Activated CD8-positive, alpha-beta T cell treated with anti-CD3 and anti-CD28 coated beads for 36 hours (primary cell): ENCODE results near the gene CLEC12A. TPM values are rescaled to one million over a fixed set of nuclear protein-coding genes. Genes with fewer than 3 reads are reported as not detected.
"Not testable (repeated sequence)": the region's sequence is repeated elsewhere in the genome, so short reads cannot be mapped to it uniquely, and the experiment has no call there.

ENCODE experiments used
- ATAC-seq: fragments of 200-7000 bp; cut with Tn5 transposase; one replicate; pipeline ENCODE4 v1.10.0; 2021; ENCODE audit warnings: mild to moderate bottlenecking, moderate library complexity
- CTCF ChIA-PET: fragments of 350-600 bp; sonication (Branson Sonifier 250); formaldehyde crosslinking; loops from one replicate; lab custom pipeline; 2021; ENCODE audit warnings: antibody characterized with exemption; lab: Charles Lee
- POLR2A ChIA-PET: fragments of 350-600 bp; sonication (Branson Sonifier 250); formaldehyde crosslinking; loops from one replicate; lab custom pipeline; 2021; ENCODE audit warnings: antibody characterized with exemption; lab: Charles Lee
- DNase-seq: peaks from one replicate; pipeline ENCODE4 v3.0.0-alpha.2; 2020
- H3K27ac Mint-ChIP-seq: one replicate; pipeline ENCODE4 v1.8.0; 2021; ENCODE audit warnings: mild to moderate bottlenecking, mixed read lengths
- H3K27me3 Mint-ChIP-seq: one replicate; pipeline ENCODE4 v1.8.0; 2021; ENCODE audit warnings: mixed read lengths
- H3K36me3 Mint-ChIP-seq: one replicate; pipeline ENCODE4 v1.8.0; 2021; ENCODE audit warnings: low read depth, mixed read lengths
- H3K4me1 Mint-ChIP-seq: one replicate; pipeline ENCODE4 v1.8.0; 2021; ENCODE audit warnings: low read depth, mixed read lengths
- H3K4me3 Mint-ChIP-seq: one replicate; pipeline ENCODE4 v1.8.0; 2021; ENCODE audit warnings: mild to moderate bottlenecking, moderate library complexity, mixed read lengths
- H3K9me3 Mint-ChIP-seq: one replicate; pipeline ENCODE4 v1.8.0; 2021; ENCODE audit warnings: mixed read lengths
- intact Hi-C: fragments of 100-400 bp; cut with micrococcal nuclease; formaldehyde crosslinking; loops from one replicate; pipeline ENCODE4 v1.10.0; 2022
- total RNA-seq, 2 experiments: library from RNA; stranded (reverse); gene quantifications; one replicate each; pipeline ENCODE4 v1.2.3, GENCODE V29; 2021
- TF ChIP-seq, protein P1 (sequence below): fragments of 200-600 bp; IDR thresholded peaks from one replicate; pipeline ENCODE4 v1.8.0; 2022; ENCODE audit warnings: antibody characterized with exemption, mild to moderate bottlenecking

The CLEC12A gene
- total RNA-seq, 2 experiments from 2014 or later = 0.47 TPM

DNA sequence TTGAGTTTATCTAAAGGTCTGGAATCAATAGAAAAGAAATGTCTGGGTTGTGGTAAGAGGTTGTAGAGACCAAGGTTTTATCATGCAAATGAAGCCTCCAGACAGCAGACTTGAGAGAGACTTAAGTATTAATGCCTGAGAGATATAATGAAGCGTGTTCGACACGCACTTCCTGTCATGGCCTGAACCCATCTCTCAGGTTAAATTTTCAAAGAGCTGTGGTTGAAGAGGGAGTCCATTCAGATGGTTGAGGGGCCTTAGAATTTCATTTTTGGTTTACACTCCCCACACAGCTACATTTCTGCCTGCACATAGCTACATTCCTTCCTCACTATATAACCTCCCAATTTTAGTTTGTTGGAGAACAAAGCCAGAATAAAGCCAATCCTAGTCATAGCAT is 10.1 kb upstream of the CLEC12A start:
- Mint-ChIP-seq H3K27ac (no peak overlapping the region), H3K27me3 (no peaks in the 10 kb centered on the region)
- TF ChIP-seq, protein P1, sequence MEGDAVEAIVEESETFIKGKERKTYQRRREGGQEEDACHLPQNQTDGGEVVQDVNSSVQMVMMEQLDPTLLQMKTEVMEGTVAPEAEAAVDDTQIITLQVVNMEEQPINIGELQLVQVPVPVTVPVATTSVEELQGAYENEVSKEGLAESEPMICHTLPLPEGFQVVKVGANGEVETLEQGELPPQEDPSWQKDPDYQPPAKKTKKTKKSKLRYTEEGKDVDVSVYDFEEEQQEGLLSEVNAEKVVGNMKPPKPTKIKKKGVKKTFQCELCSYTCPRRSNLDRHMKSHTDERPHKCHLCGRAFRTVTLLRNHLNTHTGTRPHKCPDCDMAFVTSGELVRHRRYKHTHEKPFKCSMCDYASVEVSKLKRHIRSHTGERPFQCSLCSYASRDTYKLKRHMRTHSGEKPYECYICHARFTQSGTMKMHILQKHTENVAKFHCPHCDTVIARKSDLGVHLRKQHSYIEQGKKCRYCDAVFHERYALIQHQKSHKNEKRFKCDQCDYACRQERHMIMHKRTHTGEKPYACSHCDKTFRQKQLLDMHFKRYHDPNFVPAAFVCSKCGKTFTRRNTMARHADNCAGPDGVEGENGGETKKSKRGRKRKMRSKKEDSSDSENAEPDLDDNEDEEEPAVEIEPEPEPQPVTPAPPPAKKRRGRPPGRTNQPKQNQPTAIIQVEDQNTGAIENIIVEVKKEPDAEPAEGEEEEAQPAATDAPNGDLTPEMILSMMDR = no peak

GRCh38 chr12:9961901-9962300 is 9.3 kb upstream of the CLEC12A start:
- TF ChIP-seq, protein P1 = no peak
- H3K36me3 Mint-ChIP-seq = no peaks in the 10 kb centered on the region
- H3K4me3 Mint-ChIP-seq = no peak overlapping the region
- H3K27ac Mint-ChIP-seq = no peak overlapping the region
- H3K9me3 Mint-ChIP-seq = peaks cover 2% of the 10 kb centered on the region
- ChIA-PET CTCF (interaction anchor here (2.1 kb wide), 1 partner anchor 212 kb away, joined by 6 read pairs; no protein-coding TSS in a partner anchor), POLR2A (no interaction called here)
- intact Hi-C loops = no loop called here
- H3K27me3 Mint-ChIP-seq = no peaks in the 10 kb centered on the region
- H3K4me1 Mint-ChIP-seq = peaks cover 27% of the 10 kb centered on the region
- DNase-seq (no peak), ATAC-seq (no peak)

More for the DNA sequence above, 10.1 kb upstream of the CLEC12A start:
- ChIA-PET CTCF (interaction anchor here (2.1 kb wide), 1 partner anchor 211 kb away, joined by 6 read pairs; no protein-coding TSS in a partner anchor), POLR2A (no interaction called here)
- Mint-ChIP-seq H3K4me1 (peaks cover 27% of the 10 kb centered on the region), H3K4me3 (no peak overlapping the region), H3K36me3 (no peaks in the 10 kb centered on the region), H3K9me3 (no peaks in the 10 kb centered on the region)
- intact Hi-C loops = no loop called here
- ATAC-seq (peak; percentile 55), DNase-seq (peak; percentile 11)

DNA sequence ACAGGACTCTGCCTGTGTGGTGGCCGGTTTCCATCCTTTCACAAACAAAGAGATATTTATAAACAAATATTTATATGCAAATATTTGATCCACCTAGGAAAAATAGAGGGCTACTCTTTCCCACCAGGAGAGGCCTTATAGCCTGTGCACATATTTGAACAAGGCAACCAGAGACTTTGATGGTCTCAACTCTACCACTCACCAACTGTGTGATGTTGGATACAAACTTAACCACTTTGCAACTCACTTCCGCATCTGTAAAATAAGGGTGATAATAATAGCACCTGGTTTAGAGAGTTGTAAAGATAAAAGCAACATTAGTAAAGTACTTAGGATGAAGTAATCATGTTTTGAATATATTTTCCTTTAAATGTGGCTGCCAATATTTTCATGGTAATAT is 1.5 kb upstream of the CLEC12A start:
- ATAC-seq = no peak
- peaks cover 3% of the 10 kb centered on the region for H3K27me3 Mint-ChIP-seq
- H3K4me1 Mint-ChIP-seq = no peaks in the 10 kb centered on the region
- H3K4me3 Mint-ChIP-seq = no peak overlapping the region
- H3K36me3 Mint-ChIP-seq = no peaks in the 10 kb centered on the region
- ChIA-PET POLR2A (no interaction called here), CTCF (no interaction called here)
- DNase-seq = no peak
- intact Hi-C loops = no loop called here
- H3K27ac Mint-ChIP-seq = no peak overlapping the region
- H3K9me3 Mint-ChIP-seq = peaks cover 2% of the 10 kb centered on the region
- TF ChIP-seq, protein P1 = no peak

DNA sequence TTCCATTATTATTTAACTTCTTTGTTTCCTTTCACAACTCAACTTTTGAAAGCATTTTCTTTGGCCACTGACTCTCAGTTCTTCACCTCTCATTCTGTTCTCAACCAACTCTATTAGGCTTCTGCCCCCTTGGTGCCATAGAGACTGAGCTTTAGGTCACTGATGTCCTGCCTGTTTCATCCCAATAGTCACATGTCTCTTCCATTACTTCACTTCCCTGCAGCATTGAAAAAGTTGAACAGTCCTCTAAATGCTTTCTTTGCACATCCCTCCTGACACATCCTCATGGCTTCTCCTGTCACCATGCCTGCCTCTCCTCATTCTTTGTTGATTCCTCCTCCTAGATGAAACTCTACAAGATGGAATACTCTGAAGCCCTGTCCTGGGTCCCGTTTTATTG is 2.7 kb downstream of the CLEC12A start:
- TF ChIP-seq, protein P1 = no peak
- Mint-ChIP-seq H3K27me3 (peaks cover 4% of the 10 kb centered on the region), H3K9me3 (peaks cover 4% of the 10 kb centered on the region), H3K27ac (no peak overlapping the region), H3K36me3 (peaks cover 3% of the 10 kb centered on the region), H3K4me3 (no peak overlapping the region), H3K4me1 (no peaks in the 10 kb centered on the region)
- ChIA-PET POLR2A (no interaction called here), CTCF (no interaction called here)
- DNase-seq (no peak), ATAC-seq (no peak)
- intact Hi-C loops = no loop called here

GRCh38 chr12:9974731-9975130 is 3.5 kb downstream of the CLEC12A start:
- POLR2A ChIA-PET, H3K4me1 Mint-ChIP-seq, DNase-seq, CTCF ChIA-PET, ATAC-seq, intact Hi-C loops, H3K4me3 Mint-ChIP-seq, H3K27ac Mint-ChIP-seq, H3K9me3 Mint-ChIP-seq, H3K27me3 Mint-ChIP-seq, H3K36me3 Mint-ChIP-seq: not testable (repeated sequence)

- intact Hi-C loops = no loop called here
- peaks cover 4% of the 10 kb centered on the region for H3K27me3 Mint-ChIP-seq
- ATAC-seq (no peak), DNase-seq (no peak)
- ChIA-PET CTCF (no interaction called here), POLR2A (no interaction called here)
- peaks cover 4% of the 10 kb centered on the region for H3K9me3 Mint-ChIP-seq
- no peak overlapping the region for H3K27ac Mint-ChIP-seq
- H3K36me3 Mint-ChIP-seq = peaks cover 3% of the 10 kb centered on the region
- TF ChIP-seq, protein P1 = no peak
- H3K4me3 Mint-ChIP-seq = no peak overlapping the region
- H3K4me1 Mint-ChIP-seq = no peaks in the 10 kb centered on the region
Observed at GRCh38 chr12:9975614-9976013, 4.4 kb downstream of the CLEC12A start.

GRCh38 chr12:9976626-9977025 is 5.4 kb downstream of the CLEC12A start:
- DNase-seq, POLR2A ChIA-PET, intact Hi-C loops, H3K27me3 Mint-ChIP-seq, H3K9me3 Mint-ChIP-seq, H3K27ac Mint-ChIP-seq, ATAC-seq, H3K36me3 Mint-ChIP-seq, H3K4me1 Mint-ChIP-seq, H3K4me3 Mint-ChIP-seq, CTCF ChIA-PET: not testable (repeated sequence)
